GM19372 (cell line): ENCODE measurements around the gene SLIT1.

Source experiments
- ATAC-seq: cut with Tn5 transposase; IDR thresholded peaks from one replicate; pipeline ENCODE4 v1.9.1; 2021; ENCODE audit warnings: mild to moderate bottlenecking, low read depth, moderate library complexity; ENCODE audit not compliant: unreplicated experiment

The SLIT1 gene

DNA sequence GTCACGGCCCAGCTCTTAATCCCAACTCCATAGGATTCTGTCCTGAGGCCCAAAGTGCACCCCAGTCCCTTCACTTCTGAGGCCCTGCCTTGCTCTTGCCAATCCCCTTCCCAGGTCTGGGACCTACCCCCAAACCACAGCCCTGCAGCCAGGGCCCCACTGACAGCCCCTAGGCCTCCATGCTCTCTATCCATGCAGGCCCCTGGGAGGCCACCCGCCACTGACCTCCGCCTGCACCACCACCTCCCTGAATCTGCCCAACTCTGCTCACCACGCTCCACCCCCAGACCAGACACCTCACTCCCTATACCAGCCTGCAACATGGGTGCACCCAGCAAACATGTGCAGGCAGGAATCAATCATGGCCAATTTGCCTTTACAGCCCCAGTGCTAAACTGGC, 10.2 kb downstream of the SLIT1 start:
- ATAC-seq = no peak

DNA sequence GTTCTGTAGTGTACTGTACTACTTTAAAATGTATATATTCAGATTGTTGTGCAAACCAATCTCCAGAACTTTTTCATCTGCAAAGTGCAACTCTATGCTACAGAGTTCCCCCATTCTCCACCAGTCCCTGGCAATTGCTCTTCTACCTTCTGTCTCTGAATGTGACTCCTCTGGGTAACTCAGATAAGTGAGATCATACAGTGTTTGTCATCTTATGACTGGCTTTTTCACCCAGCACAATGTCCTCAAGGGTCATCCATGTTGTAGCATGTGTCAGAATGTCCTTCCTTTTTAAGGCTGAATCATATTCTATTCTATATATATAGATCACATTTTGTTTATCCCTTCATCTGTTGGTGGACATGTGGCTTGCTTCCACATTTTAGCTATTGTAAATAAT, 10.8 kb downstream of the SLIT1 start:
- no peak for ATAC-seq

DNA sequence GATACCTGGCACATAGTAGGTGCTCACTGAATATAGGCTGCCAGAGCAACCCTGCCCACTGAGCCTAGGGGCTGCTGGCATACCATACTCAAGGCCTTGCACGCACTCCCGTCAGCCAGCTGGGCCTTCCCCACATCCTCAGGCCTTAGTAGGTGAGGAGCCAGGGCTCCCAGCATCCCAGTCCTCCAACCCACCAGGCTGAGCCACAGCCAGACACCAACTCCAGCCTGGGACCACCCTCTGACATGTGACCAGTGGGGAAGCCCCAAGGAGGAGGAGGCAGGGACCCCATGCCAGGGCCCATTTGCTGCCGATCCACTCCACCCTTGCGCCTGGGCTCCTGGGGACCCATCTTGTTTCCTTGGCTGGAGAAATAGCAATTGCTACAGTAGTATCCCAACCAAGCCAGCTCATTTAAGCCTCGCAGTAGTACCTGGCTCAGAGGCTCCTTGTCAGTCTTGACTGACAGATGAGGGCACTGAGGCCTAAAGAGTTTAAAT, 11.4 kb downstream of the SLIT1 start:
- ATAC-seq = no peak

DNA sequence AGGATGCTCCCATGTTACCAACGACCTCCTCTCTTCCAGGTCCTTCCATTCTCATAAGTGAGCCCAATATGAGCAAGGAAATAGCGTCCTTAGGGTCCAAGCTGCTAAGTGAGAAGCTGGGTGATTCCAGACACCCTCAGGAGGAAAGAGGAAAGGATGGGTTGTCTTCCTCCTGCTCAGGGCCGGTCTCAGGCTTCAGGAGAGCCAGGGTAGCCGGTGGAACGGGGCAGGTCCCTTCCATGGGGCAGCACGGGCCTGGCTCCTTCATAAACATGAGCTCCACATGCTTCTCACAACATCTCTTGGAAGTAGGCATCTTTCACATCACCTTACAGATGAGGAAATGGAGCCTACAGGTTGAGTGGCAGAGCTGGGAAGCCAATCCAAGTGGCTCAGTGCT, 12.7 kb downstream of the SLIT1 start:
- no peak for ATAC-seq

DNA sequence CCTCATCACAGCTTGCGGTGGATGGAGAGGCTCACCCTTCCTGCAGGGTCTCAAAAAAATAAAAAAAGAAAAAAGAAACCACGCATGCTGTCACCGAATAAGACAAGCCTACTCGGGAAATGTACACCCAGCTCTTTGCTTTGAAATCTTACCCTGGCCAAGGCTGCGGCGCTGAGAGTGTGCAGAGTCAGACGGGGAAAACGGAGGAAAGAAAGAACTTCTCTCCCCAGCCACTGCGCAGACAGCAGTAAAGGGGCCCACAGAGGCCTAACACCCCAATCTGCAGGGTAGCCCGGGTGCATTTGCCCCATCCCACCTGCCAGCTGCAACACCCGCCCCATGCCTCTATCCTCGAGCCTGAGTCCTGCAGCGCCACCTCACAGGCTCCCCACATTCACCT, 14.8 kb downstream of the SLIT1 start:
- ATAC-seq = no peak

DNA sequence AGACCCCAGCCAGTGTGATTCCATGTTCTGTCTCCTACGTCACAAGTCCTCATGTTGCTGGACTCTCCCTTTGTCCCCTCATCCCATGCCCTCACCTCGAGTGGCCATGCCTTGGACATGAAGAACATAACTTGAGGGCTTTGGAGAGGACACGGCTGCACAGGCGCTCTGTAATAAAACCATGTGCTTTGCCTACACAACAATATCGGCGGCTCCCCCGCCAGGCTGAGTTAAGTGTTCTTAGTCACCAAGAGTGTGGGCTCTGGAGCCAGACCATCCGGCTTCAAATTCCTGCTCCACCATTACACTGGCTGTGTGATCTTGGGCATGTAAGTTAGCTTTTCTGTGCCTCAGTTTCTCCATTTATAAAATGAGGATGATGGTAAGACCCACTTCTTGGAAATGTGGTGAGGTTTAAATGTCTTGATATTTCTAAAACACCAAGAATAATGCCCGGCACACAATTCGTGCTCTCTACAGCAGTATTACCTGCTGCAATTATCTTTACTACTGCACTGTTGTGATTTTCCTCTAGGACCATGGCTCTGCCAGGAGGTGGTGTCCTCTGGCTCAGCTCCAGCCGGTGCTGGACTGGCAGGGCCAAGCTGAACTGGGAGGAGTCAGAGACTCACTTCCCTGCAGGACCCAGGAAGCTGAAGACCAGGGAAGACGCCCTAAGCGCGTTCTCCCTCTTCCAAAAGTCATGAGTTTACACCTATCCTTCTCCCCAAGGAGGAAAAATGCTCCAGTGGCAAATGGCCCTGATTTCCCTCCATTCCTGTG, 15.7 kb downstream of the SLIT1 start:
- no peak for ATAC-seq

DNA sequence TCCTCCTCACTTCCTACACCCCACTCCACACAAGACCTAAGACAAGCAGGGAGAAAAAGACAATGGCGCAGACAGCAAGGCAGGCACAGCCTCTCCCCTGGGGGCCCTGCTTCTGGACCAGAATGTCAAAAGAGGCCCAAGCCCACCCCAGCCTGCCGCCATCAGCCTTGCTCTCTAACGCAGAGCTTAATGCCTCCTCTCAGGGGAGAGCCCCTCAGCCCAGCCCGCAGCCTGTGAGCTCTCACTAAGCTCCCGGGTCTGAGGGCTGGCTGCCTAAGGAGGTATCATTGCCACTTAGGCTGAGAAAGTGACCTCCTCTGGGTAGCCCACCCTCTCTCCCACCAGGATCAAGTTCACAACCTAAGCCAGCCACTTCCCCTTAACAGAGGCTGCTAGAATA, 16.7 kb downstream of the SLIT1 start:
- no peak for ATAC-seq

DNA sequence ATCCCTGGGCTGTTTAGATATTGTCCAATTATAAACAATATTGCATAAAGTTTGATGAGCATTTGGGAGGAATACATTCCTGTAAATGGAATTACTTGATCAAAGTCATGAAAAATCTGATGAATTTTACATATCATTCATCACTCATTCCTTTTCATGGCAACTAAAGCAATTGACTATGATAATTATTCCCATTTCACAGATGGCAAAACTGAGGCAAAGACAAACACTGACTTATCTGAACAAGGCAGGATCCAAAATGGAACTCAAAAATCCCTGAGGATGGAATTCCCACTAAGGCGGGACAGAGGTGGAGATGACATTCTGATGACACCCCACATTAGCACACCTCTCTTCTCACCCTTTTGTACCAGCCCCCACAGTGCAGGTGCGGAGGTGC, 17.1 kb downstream of the SLIT1 start:
- ATAC-seq = no peak

DNA sequence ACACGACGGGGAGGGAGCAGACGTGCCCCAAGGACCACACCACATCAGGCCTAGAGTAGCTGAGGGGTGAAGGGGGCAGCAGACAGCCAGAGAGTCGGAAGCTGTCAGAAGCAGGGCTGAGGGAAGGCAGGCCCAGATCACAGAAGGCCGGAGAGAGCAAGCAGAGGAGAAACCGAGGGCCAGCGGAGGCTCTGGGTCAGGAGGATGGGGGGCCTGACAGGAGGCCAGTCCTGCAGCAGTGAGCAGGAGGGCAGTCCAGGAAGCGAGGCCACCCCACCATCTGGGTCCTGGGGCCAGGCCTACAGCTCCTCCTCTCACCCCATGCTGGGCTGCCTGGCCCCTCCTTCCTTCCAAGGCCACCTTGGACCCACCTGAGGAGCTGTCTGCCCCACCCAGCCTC, 20.3 kb downstream of the SLIT1 start:
- ATAC-seq = no peak

DNA sequence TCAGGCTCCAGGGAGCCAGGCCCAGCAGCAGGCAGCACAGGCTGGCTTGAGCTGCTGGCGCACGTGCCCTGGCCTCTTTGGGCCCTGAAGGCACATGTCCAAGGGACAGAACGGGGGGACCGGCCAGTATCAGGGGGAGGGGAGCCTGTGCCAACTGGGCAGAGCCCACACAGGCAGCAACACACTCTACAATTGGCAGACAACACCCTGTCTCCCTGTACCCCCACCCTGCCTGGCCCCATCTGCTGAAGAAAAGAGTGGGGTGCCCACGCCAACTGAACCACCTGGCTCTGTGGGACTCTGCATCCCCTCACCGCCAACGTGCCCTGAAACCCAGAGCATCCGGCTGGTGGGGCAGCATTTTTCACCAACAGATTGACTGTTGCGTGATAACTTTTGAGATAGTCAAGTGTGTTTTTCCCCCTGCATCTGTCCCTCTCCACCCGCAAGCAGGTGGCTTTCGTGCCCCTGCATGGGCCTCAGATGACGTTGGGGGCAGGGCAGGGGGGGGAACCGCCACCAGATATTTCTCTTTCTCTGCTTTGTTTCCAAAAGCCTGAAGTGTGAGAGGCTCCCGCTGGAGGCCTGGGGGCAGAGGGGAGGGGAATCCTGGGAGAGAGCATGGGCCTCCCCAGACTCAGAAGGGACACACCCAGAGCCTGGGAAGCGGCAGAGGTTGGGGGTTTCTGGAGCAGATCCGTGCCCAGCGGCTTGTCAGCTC, 21.8 kb downstream of the SLIT1 start:
- ATAC-seq = no peak

DNA sequence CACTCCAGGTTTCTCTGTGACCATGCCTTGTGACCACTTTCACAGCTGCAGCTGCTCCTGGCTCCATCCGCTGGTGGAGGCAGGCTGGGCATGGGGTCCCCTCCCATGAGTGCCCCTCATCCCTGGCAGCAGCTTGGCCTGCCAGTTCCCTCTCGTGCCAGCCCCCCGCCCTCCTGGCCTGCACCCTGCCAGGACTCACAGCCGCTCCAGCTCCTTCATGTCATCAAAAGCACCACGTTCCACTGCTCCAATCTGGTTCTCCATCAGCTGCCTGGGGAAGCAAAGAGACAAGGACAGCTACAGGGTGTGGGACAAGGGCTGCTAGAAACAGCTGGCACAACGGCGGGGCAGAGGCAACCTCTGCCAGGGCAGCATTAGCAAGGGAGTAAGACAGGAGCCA, 22.6 kb downstream of the SLIT1 start:
- no peak for ATAC-seq

DNA sequence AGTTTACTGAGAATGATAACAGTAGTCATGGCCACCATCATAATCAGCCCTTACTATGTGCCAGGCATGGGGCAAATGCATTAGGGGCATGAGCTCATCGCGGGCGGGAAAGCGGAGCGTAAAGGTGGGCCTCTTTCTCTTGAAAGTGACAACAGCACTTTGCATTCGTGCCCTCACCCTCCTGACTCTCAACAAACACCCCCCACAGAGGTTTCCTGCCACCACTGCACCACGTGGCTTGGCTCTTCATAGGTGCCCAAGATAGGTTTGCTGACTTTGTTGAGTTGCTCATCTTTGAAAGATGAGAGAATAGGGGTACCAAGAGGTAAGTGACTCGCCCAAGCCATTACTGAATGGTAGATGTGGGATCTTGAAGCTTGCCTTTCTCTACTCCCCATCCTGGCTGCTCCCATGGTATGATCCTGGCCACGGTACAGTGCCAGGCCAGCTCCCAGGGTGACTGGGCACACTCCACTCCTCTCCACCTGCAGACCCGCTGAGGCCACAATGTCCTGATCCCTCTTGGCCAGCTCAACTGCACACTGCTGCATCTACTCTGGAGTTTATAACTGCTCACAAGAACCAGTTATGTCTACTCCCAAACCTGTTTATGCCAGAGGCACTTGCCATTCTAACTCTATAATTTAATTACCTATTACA, 26.0 kb downstream of the SLIT1 start:
- ATAC-seq = no peak

DNA sequence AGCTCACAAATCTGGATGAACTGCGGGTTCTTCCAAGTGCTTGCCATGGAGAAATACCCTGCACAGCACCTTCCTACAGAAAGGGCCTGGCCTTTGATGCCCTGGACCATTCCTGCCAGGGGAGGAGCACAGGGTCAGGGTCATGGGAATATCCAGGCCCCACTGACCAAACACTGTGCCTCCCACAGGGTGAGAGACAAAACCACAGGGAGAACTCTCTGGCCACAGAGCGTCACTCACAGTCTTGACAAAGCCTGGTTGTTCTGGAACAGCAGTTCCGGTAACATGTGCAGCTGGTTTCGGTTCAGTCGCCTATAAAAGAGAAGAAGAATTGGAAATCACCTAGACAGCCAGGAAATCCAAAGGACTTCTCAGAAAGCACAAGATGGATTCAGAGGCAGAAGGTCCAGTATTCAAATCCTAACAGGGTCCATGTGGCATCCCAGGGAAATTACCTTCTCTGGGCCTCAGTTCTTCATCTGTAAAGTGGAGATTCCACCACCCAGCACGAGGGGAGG, 28.1 kb downstream of the SLIT1 start:
- no peak for ATAC-seq

DNA sequence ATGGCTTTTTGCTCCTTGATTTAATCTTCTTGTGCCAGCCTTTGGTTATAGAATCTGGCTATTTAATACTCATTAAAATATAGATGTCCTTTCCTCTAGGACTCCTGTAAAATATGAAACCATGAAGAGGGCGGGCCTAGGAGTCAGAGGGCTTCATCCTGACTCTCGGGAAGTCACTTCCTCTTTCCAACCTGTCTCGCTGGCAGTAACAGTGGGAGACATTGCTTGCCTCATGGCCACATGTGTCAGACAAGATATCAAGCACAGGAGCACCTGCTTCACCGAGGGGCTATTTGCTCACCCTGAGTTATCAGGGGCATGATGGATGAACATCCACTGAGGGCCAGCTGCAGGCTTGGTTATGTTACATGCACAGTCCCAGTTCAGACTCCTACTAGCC, 31.0 kb downstream of the SLIT1 start:
- ATAC-seq = no peak

DNA sequence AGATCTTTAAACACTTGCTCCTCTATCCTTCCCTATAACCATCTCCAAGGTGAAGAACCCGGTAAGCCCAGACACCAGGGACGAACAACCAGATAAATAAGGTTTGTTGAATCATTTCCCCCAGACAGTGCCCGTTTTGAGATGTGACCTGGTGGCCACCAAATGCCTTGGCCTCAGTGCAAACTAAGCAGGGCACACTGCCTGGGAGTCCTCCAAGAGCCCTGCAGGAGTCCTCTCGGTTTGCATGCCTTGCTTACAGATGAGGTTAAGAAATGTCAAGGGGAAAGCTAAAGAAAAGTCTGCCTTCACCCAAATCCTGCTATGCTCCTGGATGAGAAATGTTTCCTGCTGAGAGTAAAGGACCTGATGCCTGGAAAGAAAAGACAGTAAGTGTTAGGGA, 31.6 kb downstream of the SLIT1 start:
- ATAC-seq = no peak

DNA sequence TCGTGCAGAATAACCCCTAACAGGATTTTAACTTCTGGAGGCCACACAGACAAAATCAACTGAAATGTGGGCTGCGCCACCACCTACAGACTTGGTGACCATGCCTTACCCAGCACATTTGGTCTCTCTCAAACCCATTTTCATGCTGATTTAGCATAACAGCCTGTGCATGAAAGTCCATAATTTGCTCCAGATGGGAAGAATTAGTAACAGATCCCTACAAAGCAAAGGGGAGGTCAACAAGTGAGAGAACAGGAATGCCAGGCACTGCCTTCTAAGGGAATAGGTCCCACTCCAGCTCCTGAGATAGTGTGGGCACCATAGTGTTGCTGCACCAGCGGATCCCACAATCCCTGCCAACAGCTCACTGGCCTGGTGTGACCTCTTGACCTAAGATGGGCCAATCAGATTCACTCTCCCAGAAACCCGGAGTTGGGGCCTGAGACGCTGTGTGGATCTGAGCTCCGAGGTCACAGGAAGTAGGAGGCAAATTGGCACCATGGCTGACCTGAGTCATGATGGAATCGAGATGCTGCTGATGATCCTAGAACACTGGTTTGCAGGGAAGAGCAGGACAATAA, 32.4 kb downstream of the SLIT1 start:
- no peak for ATAC-seq

DNA sequence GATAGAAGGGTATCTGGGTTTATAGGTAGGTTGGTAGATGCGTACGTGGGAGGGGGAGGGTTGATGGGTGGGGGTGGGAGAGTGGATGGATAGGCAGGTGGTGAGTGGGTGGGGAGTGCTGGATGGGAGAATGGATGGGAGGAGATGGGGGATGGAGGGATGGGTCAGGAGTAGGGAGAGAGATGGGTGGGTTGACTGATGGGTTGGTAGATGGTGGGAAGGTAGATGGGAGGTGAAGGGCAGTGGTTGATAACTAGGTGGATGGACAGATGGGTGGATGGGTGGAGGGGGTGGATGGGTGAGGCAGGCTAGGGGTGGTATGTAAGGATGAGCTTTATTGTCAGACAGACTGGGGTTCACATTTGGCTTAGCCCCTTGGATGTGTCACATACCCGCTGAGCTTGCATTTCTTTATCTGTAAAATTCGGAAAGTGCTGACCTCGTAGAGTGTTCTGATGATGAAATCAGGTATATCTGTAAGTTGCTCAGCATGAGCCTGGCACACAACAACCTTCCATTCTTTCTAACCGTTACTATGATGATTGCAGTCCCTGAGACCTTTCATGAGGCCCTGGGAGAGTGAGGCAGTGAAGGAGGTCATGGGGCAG, 34.3 kb downstream of the SLIT1 start:
- no peak for ATAC-seq

DNA sequence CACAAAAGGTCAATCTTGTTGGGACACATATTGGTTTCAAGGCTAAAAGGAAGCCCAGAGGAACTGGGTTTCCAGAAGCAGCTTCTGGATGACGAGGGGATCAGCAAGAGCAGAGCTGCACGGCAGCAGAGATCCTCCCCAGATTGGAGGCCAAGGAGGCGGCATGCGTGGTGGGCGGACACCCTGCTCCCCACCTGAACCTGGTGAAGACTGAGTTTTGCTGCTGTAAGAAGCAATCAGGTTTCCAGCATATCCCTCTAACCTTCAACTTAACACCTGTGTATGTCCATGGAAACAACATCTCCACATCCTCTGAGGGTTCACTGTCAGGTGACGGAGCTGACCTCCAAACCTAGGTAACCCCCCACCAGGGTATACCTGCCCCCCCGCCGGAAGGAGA, 35.1 kb downstream of the SLIT1 start:
- no peak for ATAC-seq

DNA sequence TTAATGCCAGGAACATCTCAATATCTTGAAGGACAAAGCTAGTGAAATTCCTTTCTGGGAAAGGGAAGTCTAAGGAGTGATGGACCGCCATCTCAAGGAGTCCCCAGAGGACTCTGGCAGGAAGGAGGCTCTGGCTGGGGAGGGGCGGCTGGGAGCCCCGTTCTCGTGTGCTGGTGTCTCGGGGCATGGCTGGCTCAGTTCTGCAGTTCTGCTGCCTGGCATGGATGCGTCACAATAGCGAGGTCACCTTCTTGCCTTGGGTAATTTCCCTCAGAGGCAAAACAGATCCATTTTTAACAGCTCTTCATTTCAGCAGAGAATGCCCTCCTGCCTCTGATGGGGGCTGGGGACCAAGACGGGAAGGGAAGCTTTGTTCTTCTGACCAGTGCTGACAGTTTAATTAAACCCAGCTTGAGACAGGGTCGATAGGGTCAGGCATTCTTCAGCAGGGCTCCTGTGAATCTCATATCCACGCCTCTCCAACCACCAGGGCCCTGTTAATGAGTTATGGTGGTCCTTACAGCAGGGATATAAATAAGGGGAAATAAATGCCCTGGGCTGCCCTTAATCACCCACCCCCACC, 35.7 kb downstream of the SLIT1 start:
- ATAC-seq = no peak

DNA sequence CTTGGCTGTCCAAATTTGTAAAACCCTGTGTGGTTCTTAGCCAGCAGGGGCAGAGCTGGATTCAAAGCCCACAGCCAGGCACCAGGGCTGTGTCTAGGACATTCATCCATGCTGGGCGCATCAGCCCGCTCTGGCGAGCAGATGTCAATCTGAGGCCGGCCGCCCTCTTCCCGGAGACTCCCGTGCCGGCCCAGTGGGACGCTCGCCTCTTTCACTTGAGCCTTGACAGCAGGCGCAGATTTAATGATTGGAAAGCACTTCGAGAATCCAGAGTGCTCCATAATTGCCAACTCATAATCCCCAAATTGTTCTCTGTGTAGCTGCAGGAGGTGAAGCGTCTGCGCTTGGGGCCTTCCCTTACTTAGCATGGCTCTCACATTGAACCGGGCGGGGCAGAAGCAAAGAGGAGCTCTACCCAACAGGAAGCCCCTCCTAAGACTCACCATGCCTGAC, 36.7 kb downstream of the SLIT1 start:
- no peak for ATAC-seq
